Measurements from ENCODE around the gene OR4E1.
"Not testable (repeated sequence)": the region's sequence is repeated elsewhere in the genome, so short reads cannot be mapped to it uniquely, and the experiment has no call there.

Gene OR4E1

GRCh38 chr14:21652209-21652808 is 21.3 kb downstream of the OR4E1 start:
- no peak overlapping the region for H3K4me3 ChIP-seq (ENCODE audit: low read length)
- H3K27ac ChIP-seq (ENCODE audit: low read length) = no peak overlapping the region
- H3K4me1 ChIP-seq (ENCODE audit: control insufficient read depth, low read depth, low read length) = peaks cover 8% of the 10 kb centered on the region
- H3K9me3 ChIP-seq (ENCODE audit: control insufficient read depth, low read depth, low read length) = no peaks in the 10 kb centered on the region
- H3K27me3 ChIP-seq (ENCODE audit: control insufficient read depth, insufficient read depth, low read length) = no peaks in the 10 kb centered on the region
- no peak overlapping the region for H3K9ac ChIP-seq (ENCODE audit: low read length)
- H3K36me3 ChIP-seq (ENCODE audit: control insufficient read depth, low read depth, low read length) = no peaks in the 10 kb centered on the region

- no peaks in the 10 kb centered on the region for H3K9me3 ChIP-seq (ENCODE audit: control insufficient read depth, low read depth, low read length)
- no peak overlapping the region for H3K27ac ChIP-seq (ENCODE audit: low read length)
- H3K36me3 ChIP-seq (ENCODE audit: control insufficient read depth, low read depth, low read length) = no peaks in the 10 kb centered on the region
- H3K4me1 ChIP-seq (ENCODE audit: control insufficient read depth, low read depth, low read length) = peaks cover 17% of the 10 kb centered on the region
- no peak overlapping the region for H3K9ac ChIP-seq (ENCODE audit: low read length)
- no peak overlapping the region for H3K4me3 ChIP-seq (ENCODE audit: low read length)
- no peaks in the 10 kb centered on the region for H3K27me3 ChIP-seq (ENCODE audit: control insufficient read depth, insufficient read depth, low read length)
Observed at GRCh38 chr14:21647380-21647779, 26.2 kb downstream of the OR4E1 start.

GRCh38 chr14:21643407-21643806 is 30.2 kb downstream of the OR4E1 start:
- no peak overlapping the region for H3K27ac ChIP-seq (ENCODE audit: low read length)
- H3K36me3 ChIP-seq (ENCODE audit: control insufficient read depth, low read depth, low read length) = no peaks in the 10 kb centered on the region
- H3K9ac ChIP-seq (ENCODE audit: low read length) = no peak overlapping the region
- H3K27me3 ChIP-seq (ENCODE audit: control insufficient read depth, insufficient read depth, low read length) = no peaks in the 10 kb centered on the region
- peaks cover 12% of the 10 kb centered on the region for H3K4me1 ChIP-seq (ENCODE audit: control insufficient read depth, low read depth, low read length)
- H3K9me3 ChIP-seq (ENCODE audit: control insufficient read depth, low read depth, low read length) = no peaks in the 10 kb centered on the region
- no peak overlapping the region for H3K4me3 ChIP-seq (ENCODE audit: low read length)

- Histone ChIP-seq H3K27ac (ENCODE audit: low read length) (no peak overlapping the region), H3K4me1 (ENCODE audit: control insufficient read depth, low read depth, low read length) (peaks cover 12% of the 10 kb centered on the region), H3K27me3 (ENCODE audit: control insufficient read depth, insufficient read depth, low read length) (no peaks in the 10 kb centered on the region), H3K36me3 (ENCODE audit: control insufficient read depth, low read depth, low read length) (no peaks in the 10 kb centered on the region), H3K9me3 (ENCODE audit: control insufficient read depth, low read depth, low read length) (no peaks in the 10 kb centered on the region), H3K9ac (ENCODE audit: low read length) (no peak overlapping the region), H3K4me3 (ENCODE audit: low read length) (no peak overlapping the region)
Observed at GRCh38 chr14:21642683-21643082, 30.9 kb downstream of the OR4E1 start.

GRCh38 chr14:21634840-21635239 is 38.8 kb downstream of the OR4E1 start, which contains the start of gene OR10G2:
OR10G2 (minus strand) TSS chr14:21634940; CDS start chr14:21634842, 98 bp downstream.
- Histone ChIP-seq H3K27ac (ENCODE audit: low read length) (no peak within 1 kb of the TSS), H3K4me1 (ENCODE audit: control insufficient read depth, low read depth, low read length) (no peaks in the 10 kb centered on the region), H3K9me3 (ENCODE audit: control insufficient read depth, low read depth, low read length) (no peaks in the 10 kb centered on the region)

GRCh38 chr14:21631084-21631483 is 42.5 kb downstream of the OR4E1 start:
- H3K27ac ChIP-seq (ENCODE audit: low read length) = no peak overlapping the region
- H3K9ac ChIP-seq (ENCODE audit: low read length) = no peak overlapping the region
- no peaks in the 10 kb centered on the region for H3K9me3 ChIP-seq (ENCODE audit: control insufficient read depth, low read depth, low read length)
- no peaks in the 10 kb centered on the region for H3K36me3 ChIP-seq (ENCODE audit: control insufficient read depth, low read depth, low read length)
- H3K27me3 ChIP-seq (ENCODE audit: control insufficient read depth, insufficient read depth, low read length) = no peaks in the 10 kb centered on the region
- H3K4me1 ChIP-seq (ENCODE audit: control insufficient read depth, low read depth, low read length) = no peaks in the 10 kb centered on the region
- no peak overlapping the region for H3K4me3 ChIP-seq (ENCODE audit: low read length)

More at GRCh38 chr14:21634840-21635239, 38.8 kb downstream of the OR4E1 start, which contains the start of gene OR10G2:
- H3K36me3 ChIP-seq (ENCODE audit: control insufficient read depth, low read depth, low read length) = no peaks in the 10 kb centered on the region
- no peak within 1 kb of the TSS for H3K9ac ChIP-seq (ENCODE audit: low read length)
- no peak within 1 kb of the TSS for H3K4me3 ChIP-seq (ENCODE audit: low read length)
- H3K27me3 ChIP-seq (ENCODE audit: control insufficient read depth, insufficient read depth, low read length) = no peaks in the 10 kb centered on the region

GRCh38 chr14:21630503-21630902 is 43.1 kb downstream of the OR4E1 start:
- H3K4me3 ChIP-seq (ENCODE audit: low read length); H3K27me3 ChIP-seq (ENCODE audit: control insufficient read depth, insufficient read depth, low read length); H3K9ac ChIP-seq (ENCODE audit: low read length); H3K9me3 ChIP-seq (ENCODE audit: control insufficient read depth, low read depth, low read length); H3K36me3 ChIP-seq (ENCODE audit: control insufficient read depth, low read depth, low read length); H3K4me1 ChIP-seq (ENCODE audit: control insufficient read depth, low read depth, low read length); H3K27ac ChIP-seq (ENCODE audit: low read length): not testable (repeated sequence)

- H3K36me3 ChIP-seq (ENCODE audit: control insufficient read depth, low read depth, low read length) = no peaks in the 10 kb centered on the region
- no peak overlapping the region for H3K4me3 ChIP-seq (ENCODE audit: low read length)
- H3K4me1 ChIP-seq (ENCODE audit: control insufficient read depth, low read depth, low read length) = no peaks in the 10 kb centered on the region
- no peaks in the 10 kb centered on the region for H3K27me3 ChIP-seq (ENCODE audit: control insufficient read depth, insufficient read depth, low read length)
- no peak overlapping the region for H3K9ac ChIP-seq (ENCODE audit: low read length)
- H3K27ac ChIP-seq (ENCODE audit: low read length) = no peak overlapping the region
- H3K9me3 ChIP-seq (ENCODE audit: control insufficient read depth, low read depth, low read length) = no peaks in the 10 kb centered on the region
Observed at GRCh38 chr14:21626491-21627230, 47.0 kb downstream of the OR4E1 start.
